Activated T-cell treated with anti-CD3 and anti-CD28 coated beads for 24 hours (primary cell): ENCODE data around the gene HDAC4.

ENCODE experiments used
- DNase-seq: peaks from one replicate; pipeline ENCODE4 v3.0.0-alpha.2; 2020; ENCODE audit warnings: low read depth

HDAC4 gene

GRCh38 chr2:239152239-239152915 lies 248.4 kb downstream of the HDAC4 start:
- no peak for DNase-seq

- no peak for DNase-seq
Observed at GRCh38 chr2:239151201-239152131, 249.4 kb downstream of the HDAC4 start.

GRCh38 chr2:239150125-239151011 lies 250.5 kb downstream of the HDAC4 start:
- no peak for DNase-seq

DNA sequence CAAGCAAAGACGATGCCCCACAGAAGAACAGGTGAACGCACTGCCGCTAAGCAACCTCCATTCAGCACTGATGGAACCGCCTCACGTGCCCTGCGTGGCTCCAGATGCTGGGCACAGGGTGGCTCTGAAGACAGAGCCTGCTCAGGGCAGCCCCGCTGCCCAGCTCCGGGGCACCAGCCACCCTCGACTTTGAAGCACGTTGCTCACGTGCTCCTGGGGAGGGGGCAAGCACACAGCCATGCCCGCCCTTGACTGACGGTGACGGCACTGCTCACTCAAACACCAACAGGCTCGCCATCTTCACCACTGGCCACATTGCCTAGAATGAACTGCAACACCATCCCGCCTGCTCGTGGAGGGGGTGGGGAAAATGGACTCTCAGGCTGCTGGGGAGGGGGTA lies 251.3 kb downstream of the HDAC4 start:
- no peak for DNase-seq

DNA sequence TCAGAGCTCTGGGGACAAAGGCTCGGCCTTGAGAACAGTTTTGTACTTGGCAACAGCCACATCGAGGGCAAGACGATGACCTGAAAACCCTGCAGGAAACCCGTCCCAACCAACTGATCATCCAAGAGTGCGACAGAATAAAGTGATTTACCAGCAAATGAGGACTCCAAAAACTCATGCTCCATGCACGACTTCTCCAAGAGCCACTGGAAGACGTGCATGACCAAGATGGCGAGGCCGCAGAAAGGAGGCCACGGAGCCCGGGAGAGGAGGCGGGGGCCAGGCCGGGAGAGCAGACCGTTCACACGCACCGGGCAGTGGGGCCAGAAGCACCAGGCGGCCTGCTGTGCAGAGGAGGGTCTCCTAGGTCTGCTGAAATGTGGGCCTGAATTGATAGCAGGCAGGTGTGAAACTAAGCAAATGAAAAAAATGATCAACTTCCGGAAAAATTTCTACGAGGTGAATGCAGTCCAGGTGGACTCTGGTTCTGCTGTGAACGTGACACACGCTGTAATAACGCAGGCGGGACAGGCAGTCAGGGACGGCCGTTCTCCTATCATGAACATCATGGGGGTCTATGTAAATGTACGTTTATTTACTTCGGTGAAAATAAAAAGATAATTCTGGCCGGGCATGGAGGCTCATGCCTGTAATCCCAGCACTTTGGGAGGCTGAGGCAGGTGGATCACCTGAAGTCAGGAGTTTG lies 252.2 kb downstream of the HDAC4 start:
- DNase-seq = no peak

- no peak for DNase-seq
Observed at GRCh38 chr2:239147376-239147775, 253.4 kb downstream of the HDAC4 start.

DNA sequence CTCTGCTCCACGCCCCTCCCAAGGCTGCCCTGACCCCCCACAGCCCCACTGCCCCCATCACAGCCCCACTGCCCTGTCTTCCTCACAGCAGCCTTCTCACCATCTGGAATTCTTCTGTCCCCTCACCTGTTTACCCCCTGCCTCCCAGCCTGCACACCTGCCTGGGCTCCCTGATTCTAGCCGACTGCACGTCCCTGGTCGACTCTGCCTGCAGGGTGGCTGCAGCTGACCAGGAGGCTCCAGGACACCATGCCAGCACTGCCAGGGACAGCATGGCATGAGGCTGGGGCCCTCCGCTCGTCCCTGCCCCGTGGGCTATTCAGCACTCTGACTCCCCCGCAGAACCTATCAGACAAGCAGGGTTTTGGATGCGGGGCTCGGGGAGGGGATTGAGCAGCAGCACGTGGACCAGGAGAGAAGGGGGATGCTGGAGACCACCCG lies 254.1 kb downstream of the HDAC4 start:
- no peak for DNase-seq

- DNase-seq = no peak
Observed at GRCh38 chr2:239146011-239146641, 254.7 kb downstream of the HDAC4 start.

- DNase-seq = no peak
Observed at GRCh38 chr2:239145601-239146000, 255.2 kb downstream of the HDAC4 start.

DNA sequence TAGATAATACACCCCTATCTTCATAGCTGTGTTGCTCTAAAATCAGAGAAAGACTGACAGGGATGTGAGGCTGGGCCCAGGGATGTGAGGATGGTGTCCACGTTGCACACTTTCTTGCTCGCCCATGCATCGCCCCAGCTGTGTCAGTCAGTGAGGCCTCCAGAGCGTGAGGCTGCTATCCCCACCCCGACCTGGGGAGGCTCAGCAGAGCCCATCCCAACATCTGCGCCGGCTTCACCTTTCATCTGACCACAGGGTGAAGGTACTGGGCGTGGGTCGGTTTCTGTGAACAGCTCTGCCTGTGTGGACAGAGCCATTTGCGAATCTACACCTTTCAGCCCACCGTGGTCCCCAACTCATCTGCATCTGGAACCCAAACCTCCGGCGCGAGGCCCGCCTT lies 255.7 kb downstream of the HDAC4 start:
- no peak for DNase-seq

DNA sequence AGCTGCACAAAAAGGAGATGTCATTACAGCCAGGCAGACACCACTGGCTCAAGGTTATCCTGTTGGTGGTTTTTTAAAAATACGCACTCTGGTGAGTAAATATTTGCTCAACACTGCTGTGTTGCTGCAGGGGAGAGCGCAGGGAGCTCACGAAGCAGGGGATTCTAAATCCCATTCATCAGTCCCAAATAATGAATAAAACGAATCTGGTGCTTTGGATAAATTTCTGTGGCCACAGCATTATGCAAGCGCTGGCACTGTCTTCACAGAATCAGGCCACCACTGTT lies 256.2 kb downstream of the HDAC4 start:
- DNase-seq = no peak

GRCh38 chr2:239143858-239144712 lies 256.7 kb downstream of the HDAC4 start:
- peak; percentile 11 for DNase-seq

DNA sequence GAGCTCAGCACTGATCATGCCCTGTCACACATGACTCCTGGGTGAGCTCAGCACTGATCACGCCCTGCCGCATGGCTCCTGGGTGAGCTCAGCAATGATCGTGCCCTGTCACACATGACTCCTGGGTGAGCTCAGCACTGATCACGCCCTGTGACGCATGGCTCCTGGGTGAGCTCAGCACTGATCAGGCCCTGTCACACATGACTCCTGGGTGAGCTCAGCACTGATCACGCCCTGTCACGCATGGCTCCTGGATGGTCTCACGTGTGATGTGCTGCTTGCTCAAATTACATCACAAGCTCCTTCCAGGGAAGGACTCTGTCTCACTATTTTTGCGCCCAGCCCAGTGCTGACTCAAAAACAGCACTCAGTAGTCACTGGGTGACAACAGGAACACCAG lies 258.0 kb downstream of the HDAC4 start:
- DNase-seq = no peak

GRCh38 chr2:239142296-239142695 lies 258.5 kb downstream of the HDAC4 start:
- DNase-seq = no peak

DNA sequence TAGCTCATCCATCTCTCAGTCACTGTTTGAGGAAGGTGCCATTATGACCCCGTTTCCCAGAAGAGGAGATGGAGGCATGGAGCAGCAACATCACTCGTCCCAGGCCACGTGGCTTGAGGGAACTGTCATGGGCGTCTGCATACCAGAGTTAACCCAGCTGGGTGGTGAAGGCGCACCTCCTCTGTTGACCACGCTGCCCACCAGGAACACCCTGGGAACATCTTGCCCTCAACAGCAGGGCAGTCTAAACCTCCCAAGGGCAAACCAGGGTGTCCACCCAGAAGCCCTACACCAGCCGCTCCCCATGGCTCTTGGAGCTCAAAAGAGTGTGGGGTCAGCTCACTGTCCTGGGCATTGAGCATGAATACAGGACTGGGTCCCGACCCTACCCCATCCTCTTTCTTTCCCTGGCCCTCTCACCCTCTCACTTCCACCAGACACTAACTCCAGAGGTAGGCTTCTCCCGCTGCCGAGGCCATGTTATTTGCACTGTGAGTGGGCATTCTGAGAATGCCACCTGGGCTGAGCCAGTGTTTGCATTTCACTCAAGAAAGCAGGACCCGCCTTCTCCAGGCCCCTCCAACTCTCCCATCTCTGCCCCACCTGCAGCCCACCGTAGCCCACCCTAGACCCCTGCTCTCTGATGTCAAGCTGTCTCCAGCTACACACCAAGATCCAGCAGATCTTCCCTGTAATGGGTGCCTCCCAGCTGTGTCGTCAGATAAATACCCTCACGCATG lies 259.6 kb downstream of the HDAC4 start:
- DNase-seq = no peak

DNA sequence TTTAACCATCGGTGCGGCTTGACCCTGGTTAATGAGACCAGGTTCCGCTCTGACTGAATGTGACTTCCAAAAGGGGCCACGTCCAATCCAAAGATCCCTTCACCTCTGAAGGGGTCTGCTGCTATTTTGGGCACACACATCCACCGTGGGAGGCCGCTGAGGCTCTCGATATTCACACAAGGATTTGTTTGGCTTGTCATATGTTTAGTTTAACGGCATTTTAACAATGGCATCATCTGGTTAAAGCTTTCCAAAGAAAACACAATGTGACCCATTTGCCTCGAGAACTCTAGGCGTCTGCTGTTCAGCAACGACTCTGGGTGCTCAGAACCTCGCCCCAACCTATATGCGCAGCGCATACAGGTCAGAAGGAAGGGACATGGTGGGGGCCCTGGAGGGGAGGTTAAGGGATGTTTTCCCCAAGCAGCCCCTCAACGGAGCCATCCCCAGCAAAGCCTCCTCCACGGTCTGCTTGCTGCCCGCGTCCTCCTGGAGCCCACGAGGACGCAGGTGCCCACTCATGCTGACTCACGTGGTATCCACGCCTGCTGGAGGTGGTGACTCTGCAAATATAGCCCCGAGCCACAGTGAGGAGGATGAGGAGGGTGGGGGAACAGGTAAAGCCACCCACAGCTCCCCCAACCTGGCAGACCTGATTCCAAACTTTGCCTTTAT lies 260.3 kb downstream of the HDAC4 start:
- DNase-seq = no peak

- DNase-seq = no peak
Observed at GRCh38 chr2:239139566-239139965, 261.3 kb downstream of the HDAC4 start.

GRCh38 chr2:239139101-239139500 lies 261.7 kb downstream of the HDAC4 start:
- no peak for DNase-seq

DNA sequence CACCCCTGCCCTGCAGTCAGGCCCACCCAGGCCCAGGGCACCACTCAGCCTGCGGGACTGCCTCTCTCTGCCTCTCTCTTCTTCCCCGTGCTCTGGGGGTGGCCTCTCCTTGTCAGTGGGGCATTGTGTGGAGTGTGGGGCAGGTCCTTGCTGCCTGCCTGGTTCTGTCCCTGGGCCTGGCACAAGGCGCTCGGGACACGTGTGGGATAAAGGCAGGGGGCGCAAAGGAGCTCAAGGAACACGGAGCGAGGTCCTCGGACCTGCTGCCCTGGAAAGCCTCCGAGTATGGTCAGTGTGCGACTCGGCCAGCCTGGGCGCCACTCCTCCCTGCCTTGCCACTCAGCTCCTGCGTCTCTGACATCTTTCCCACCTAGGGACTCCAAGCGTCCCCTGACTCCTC lies 262.2 kb downstream of the HDAC4 start:
- no peak for DNase-seq
